ENCODE results near the gene FBP2.
"Not testable (repeated sequence)": the region's sequence is repeated elsewhere in the genome, so short reads cannot be mapped to it uniquely, and the experiment has no call there.

Gene FBP2

DNA sequence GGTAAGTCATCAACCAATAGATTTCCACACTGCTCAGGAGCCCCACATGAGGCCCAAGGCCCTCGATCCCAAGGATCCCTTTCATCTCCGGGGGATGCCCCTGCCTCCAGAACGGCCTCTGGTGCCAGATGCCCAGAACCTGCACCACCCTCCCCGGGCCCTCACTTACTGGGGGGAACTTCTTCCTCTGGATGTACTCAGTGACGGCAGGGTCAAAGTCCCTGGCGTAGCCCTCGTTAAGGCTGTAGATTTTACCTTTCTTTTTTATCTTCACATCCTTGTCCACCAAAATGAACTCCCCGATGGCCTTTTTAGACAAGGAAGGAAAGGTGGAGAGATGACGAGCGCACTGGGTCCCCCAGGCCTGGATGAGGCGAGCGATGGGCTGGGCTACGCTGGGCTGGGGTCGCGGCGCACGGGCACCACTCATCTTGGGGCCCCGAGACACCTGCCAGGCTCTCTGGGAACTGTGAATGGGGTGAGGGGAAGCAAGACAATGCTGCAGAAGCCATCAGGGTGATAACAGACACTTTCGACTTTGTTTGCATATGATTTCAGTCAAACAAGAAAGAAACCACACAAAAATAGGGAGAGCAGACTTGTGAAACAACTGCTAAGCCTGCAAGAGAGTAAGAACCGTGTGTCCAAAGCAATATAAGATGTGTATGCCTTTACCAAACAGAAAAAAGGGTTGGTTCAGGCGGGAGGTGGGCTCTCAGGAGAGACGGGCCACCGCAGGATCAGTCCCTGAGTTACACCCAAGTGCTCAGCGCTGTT is 13.2 kb upstream of the FBP2 start:
- DNase-seq (ENCODE audit: low spot score) = no peak
- no peak for FAIRE-seq

DNA sequence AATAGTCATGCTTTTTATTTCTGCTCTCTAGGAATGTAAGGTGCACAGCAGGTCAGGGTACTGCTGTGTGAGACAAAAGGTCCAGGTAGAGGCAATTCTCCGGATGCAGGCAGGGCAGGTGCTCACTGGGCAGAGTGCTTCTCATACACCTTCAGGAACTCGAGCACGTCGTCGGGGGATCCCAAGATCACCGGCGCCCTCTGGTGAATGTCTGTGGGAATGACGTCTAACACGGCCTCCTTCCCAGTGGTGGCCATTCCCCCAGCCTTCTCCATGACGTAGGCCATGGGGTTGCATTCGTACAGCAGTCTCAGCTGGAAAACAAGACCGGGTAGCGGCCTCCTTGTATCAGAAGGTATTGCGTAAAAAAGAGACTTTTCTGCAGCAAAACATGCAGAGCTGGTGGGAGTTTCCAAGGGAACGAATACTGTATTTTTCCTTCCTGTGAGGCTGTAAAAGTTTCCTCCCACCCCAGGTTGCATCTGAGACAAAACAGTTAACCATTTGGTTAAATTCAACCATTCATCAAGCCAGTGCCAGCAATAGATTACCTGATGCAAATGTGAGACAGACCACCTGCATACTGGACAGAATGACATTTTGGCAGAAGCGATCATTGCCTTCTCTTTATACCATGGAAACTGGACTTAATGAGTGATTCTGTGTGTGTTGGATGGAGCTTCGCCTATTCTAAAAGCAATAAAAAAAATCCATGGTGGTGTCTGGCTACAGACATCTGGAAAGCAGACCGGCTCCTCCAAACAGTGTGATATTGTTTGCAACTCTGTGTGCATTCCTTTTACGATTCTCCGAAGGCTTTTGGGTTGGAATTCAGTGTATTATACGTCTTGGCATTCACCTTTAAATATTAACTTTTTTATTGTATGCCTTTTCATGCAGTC is 9.9 kb upstream of the FBP2 start:
- FAIRE-seq = peak; percentile 55
- peak; percentile 88 for DNase-seq (ENCODE audit: low spot score)

DNA sequence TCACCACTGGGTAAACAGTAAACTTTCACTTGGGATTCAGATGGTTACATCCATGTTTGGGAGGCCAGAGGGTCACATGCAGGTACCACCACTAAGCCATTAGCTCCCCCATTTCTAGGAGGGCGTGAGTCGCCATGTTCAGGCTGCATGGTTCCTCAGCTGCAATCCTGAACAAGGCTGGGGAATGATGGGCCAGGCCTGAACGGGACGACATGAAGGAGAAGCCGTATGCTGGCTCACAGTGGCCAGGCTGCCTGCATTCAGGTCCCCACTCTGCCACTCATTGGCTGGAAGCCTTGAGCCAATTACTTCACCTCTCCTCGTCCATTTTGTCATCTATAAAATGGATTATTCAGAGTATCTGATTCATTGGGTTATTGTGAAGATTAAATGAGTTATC is 9.0 kb upstream of the FBP2 start:
- FAIRE-seq = no peak
- DNase-seq (ENCODE audit: low spot score) = no peak

DNA sequence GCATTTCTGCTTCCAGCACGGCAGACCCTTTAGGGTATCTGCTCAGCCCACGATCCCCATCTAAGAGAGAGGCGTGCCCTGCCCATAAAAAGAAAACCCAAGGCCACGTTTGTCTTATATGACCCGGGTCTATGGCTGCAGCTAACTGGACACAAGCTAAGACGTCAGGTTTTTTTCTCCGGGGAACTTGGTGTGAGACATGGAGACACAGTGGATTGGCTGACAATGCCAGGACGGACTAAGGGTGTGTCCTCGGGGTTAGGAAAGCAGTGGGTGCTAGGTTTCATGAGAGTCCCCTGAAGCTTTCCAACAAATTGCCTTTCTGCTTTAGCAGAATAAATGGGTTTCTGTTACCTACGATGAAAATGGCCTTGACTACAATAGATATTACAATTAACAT is 7.1 kb upstream of the FBP2 start:
- no peak for FAIRE-seq

DNA sequence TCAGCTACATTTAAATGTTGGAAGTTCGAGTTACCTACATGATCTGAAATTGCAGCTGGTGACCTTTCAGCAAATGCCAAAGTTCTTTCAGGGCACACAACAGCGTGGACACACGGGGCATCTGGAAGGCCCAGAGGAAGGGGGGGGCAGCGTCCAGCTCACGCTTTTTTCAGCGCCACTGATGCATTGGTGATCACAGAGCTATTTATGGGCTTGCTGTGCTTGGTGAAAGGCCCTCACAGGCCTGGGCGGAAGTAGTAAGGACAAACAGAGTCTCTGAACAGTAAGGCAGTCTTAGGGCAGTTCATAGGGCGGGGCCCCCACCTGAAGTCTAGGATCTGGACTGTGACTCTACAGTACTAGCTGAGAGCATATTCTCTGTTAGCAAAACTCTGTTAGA is 6.6 kb upstream of the FBP2 start:
- FAIRE-seq (no peak), DNase-seq (ENCODE audit: low spot score) (no peak)

More for the DNA sequence above, 7.1 kb upstream of the FBP2 start:
- DNase-seq (ENCODE audit: low spot score) = no peak

DNA sequence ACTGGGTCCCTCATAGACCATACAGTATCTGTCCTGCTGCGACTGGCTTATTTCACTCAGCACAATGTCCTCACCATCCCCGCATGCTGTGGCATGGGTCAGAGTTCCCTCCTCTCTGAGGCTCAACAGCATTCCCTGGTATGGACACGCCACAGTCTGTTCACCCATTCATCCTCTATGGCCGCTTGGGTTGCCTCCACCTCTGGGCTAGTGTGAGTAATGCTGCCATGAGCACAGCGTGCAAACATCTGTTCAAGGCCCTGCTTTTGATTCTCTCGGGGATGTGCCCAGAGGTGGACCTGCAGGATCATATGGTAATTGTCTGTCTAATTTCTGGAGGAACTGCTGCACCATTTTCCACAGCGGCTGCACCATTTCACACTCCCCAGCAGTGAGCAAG is 5.5 kb upstream of the FBP2 start:
- FAIRE-seq (no peak), DNase-seq (ENCODE audit: low spot score) (no peak)

DNA sequence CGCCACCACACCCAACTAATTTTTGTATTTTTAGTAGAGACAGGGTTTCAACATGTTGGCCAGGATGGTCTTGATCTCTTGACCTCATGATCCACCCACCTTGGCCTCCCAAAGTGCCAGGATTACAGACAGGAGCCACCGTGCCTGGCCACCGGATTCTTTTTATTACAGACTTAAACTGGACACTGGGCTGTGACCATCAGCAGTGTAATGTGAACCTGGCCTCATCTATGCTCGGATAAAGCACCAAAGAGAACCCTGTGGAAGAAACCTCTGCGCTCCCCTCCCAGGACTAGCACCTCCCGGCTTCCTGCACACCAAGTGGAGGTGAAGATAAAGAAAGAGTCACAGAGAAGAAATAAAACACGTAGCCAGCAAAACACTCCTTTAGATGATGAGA is 941 bp downstream of the FBP2 start:
- not testable (repeated sequence) for FAIRE-seq; DNase-seq (ENCODE audit: low spot score)

DNA sequence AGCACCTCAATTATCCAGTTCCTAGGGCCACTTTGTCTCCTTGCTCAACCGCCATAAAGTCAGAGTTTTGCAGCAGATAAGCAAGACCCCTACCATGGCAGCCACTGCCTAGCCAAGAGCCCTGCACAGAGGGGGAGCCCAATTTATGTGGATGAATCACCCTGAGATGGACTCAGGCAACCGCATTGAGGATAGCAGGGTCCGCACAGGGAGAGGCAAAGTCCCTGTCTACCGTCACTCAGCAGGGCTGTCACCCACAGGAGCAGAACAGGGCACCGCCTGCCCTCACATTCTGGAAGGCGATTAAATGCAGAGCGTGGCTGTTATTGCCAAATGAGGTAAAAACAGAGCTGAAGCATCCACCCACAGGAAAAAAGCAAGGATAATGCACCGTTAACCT is 1.7 kb downstream of the FBP2 start:
- no peak for FAIRE-seq

DNA sequence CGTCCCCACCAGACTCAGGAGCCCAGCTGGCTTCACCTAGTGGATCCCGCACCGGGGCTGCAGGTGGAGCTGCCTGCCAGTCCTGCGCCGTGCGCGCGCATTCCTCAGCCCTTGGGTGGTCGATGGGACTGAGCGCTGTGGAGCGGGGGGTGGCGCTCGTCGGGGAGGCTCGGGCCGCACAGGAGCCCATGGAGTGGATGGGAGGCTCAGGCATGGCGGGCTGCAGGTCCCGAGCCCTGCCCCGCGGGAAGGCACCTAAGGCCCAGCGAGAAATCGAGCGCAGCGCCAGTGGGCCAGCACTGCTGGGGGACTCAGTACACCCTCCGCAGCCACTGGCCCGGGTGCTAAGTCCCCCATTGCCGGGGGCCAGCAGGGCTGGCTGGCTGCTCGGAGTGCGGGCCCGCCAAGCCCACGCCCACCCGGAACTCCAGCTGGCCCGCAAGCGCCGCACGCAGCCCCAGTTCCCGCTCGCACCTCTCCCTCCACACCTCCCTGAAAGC is 2.5 kb downstream of the FBP2 start:
- FAIRE-seq; DNase-seq (ENCODE audit: low spot score): not testable (repeated sequence)

More for the DNA sequence above, 1.7 kb downstream of the FBP2 start:
- no peak for DNase-seq (ENCODE audit: low spot score)

DNA sequence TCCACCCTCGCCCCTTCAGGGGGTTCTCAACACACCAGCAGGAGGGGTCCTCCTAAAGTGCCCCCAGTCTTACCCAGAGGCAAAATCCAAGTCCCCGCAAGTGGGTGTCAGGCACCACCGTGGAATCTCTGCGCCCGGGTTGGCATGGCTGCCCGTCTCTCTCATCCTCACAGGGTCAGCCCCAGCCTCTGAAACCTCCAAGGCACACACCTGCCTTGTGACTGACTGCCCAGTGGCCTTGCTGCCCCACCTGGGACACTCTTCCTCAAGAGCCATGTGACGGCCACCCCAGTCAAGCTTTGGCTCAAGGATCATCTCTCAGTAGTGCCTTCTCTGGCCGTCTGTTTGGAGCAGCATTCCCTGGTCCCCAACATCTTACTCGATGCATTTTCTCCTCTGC is 4.9 kb downstream of the FBP2 start:
- DNase-seq (ENCODE audit: low spot score) = no peak
- no peak for FAIRE-seq

DNA sequence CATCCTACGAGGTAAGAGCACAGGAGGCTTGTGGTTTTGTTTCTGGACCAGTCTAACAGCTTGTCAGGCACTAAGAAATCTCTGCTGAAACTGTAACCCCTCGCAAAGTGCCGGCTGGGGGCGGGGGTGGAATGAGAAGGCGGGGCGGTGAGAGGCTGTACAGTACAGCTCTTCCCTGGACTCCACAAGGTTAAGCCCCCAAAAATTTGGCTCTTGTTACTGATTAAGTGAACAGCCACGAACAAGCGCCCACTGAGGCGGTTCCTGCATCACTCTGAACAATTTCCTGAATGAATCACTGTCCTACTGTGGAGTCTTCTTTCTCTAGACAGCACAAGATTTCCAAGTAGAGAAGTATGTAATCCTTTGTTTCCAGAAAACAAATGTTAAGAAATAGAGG is 6.8 kb downstream of the FBP2 start:
- peak; percentile 29 for DNase-seq (ENCODE audit: low spot score)
- FAIRE-seq = no peak

DNA sequence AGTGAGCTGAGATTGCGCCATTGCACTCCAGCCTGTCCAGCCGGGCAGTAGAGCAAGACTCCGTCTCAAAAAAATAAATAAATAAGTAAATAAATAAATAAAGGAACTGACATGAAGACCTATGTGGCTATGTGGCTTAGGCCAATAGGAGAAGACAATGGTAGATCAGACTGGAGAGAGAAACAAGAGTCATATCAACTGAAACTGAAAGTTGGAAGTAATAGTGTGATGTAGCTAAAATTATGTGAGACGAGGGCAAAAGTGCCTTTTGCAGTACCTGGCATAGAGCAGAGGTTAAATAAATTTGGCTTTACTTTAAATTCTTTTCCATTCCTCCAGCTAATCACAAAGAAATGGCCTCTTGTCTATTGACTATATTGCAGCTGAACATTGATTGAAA is 7.3 kb downstream of the FBP2 start:
- no peak for FAIRE-seq
- DNase-seq (ENCODE audit: low spot score) = no peak

DNA sequence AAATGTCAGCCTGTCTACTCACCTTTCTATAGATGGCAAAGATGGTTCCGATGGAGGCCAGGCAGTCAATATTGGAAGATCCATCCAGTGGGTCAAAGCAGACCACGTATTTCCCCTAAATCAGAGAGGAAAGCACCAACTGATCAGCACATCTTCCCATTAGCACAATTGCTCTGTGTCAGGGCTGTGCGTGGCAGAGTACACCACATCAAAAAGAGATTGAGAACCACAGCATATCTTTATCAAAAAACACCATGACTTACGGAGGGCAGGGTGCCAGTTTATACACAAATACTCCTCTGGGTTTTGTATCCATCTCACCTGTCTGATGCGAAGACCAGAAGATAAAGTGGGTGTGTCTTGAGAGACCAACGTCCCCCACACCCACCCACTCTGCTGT is 9.1 kb downstream of the FBP2 start:
- FAIRE-seq = no peak
- DNase-seq (ENCODE audit: low spot score) = no peak

DNA sequence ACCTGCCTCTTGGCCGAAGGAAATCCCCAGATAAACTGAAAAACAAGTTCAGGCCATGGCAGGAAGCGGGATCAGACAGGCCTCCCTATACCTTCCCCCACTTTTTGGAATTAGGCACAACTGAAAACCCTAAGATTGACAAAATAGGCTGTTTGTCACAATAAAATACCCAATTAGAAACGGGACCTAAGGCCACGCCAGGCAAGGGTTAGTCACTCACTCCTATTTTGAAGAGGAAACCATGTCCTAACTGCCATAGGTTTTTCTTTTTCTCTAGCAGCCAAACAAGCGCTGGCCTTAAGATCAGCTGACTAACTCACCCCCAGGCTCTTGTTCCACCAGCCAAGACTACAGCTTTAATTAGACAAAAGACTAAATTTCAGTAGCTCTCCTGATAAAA is 11.9 kb downstream of the FBP2 start:
- no peak for DNase-seq (ENCODE audit: low spot score)
- FAIRE-seq = no peak

DNA sequence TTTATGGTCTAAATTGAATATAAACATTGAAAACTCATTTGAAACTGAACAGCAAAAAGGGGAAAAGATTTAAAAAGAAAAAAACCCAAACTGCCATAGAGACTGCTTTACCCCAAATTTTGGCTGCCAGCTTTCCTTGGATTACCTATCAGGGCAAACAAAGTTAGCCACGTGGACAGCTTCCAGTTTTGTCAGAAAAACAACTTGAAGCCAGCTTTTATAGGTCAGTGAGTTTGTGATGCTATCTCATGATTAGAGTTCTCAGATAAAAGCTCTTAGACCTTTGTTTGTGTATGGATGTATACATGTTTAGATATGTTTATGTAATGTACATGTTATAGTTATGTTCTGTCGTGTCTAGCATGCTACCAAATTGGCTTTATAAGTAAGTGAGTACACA is 16.1 kb downstream of the FBP2 start:
- DNase-seq (ENCODE audit: low spot score) (no peak), FAIRE-seq (no peak)

DNA sequence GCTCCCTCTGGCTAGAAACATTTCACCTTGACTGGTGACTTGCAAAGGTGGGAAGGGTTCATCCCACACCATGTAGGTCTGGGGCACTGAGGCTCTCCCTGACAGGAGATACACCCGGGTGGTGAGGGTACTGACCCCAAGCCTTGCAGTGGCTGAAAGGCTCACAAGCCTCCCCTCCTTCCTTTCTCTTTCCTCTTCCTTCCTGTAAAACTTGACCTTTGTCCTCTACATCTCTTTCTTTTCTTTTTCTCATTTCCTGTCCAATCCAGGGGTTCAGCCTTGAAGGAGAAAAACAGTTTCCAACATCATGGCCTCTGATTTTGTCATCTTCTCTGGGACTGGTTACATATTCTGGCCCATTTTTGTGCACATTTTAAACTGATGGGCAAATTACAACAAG is 16.6 kb downstream of the FBP2 start:
- DNase-seq (ENCODE audit: low spot score) (no peak), FAIRE-seq (no peak)

DNA sequence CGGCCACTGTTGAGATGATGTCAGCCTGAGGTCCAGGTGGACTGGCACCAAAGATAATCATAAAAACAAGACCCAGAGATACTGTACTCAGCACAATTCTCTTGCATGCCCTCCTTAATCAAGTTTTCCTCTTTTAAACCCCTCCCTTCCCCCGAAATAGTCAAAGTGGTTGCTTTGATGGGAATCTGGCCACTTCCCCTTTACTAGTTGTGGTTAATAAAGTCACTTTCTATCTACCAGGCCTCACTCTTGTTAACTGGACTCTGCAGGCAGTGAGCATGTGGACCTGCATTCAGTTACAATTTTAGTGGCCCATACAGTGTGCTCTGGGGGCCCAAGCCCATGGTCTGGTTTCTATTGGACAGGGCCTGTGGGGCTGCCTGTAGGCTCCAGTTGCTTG is 17.5 kb downstream of the FBP2 start:
- DNase-seq (ENCODE audit: low spot score) = no peak
- no peak for FAIRE-seq

DNA sequence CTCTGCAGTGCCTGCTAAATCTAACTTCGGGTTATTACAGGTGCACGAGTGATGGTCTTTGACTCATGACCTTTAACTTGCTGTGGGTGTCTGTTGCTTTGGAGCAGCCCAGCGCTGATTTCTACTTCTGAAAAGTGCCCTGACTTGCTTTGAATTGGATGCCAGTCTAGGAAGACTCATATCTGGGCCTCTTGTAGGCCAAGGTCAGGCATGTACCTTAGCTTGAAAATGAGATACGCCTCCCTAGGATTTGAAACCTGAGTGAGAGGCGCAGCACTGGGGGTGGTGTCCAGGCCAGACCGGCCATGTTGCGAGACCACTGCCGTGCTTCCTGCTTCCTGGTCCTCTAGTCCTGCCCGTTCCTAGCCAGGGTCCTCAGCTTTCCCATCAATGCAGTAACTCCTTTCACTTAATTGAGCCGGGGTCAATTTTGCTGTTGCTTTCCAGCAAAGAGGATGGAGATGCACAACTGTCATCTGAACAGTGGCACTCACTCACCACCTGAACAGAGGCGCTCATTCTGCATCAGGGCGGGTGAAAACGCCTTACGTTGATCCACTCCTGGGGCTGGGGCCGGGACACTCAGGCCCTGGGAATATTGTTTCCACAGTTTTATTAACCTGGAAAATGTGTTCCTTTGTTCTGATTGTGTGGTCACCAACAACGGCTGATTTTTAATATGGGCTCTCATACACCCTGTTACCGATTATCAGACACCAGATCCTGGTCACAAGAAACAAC is 24.5 kb downstream of the FBP2 start:
- FAIRE-seq = no peak
- DNase-seq (ENCODE audit: low spot score) = no peak

DNA sequence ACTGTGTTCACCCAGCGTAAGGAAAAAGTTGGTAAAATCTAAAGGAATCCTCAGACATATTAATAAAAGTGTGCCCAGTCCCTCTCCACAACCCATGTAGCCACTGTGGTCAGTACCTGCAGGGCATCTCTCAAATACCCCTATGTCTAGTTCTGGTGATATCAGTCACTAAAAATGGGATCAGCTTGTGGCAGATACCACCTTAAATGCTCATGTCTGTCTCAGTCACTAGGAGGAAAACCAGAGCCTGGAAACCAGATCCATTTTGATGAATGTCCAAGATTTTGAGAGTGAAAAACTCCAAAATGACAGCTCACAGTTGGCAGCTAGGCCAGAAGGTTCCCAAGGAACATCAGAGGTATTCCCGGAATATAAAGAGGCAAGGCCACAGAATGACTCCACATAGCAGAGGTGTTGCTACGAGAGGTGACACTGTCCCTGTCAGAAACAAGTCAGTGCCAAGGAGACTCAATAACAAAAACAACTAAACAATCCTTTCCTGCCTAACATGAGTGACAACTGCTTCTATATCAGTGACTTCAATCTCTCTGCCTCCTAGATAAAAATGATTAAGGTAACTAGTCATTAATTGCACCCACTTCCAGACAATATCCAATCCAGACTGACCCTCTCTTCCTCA is 25.3 kb downstream of the FBP2 start:
- DNase-seq (ENCODE audit: low spot score) (no peak), FAIRE-seq (no peak)

DNA sequence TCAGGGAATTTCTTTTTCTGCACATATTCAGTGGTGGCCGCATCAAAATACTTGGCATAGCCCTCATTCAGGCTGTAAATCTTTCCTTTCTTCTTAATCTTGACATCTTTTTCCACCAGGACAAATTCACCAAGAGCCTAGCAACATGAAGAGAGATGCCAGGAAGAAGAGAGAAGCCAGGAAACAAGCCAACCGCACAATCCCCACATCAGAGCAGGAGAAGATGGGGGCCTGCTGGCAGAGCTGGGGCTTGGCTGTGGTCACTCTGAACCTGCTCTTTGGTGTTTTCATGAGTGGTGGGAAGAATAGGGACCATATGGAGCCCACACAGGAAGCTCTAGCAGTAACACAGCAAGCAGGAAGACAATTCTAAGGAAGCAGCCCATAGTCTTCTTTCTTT is 26.4 kb downstream of the FBP2 start:
- DNase-seq (ENCODE audit: low spot score) (no peak), FAIRE-seq (no peak)

DNA sequence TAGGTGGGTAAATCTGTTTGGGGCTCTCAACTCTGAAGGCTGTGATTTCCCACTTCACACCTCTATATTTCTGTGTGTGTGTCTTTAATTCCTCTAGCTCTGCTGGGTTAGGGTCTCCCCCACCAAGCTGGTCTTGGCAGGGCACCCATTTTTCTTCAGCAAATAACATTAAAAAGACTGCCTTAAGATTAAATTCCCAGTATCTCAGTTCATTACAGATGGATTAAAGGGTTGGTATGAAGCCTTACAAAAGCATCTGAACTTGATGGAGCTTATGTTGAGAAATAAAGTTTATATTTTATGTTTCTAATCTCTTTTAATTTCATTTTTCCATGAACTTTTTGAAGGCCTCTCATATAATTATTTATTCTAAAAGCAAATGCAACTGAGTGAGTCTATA is 27.1 kb downstream of the FBP2 start:
- DNase-seq (ENCODE audit: low spot score) (no peak), FAIRE-seq (no peak)

All from urothelium cell line (cell line).